ENCODE data around the gene ADAMTS3. TPM values are rescaled to one million over a fixed set of nuclear protein-coding genes. Genes with fewer than 3 reads are reported as not detected.

The ADAMTS3 gene
- total RNA-seq, 2 experiments from 2014 or later: not detected

- ATAC-seq (no peak), DNase-seq (no peak)
- TF ChIP-seq CTCF (IDR thresholded peaks at IDR 0.05): no peak
- Mint-ChIP-seq H3K27me3 (peaks cover 7% of the 10 kb centered on the region), H3K4me3 (no peak overlapping the region), H3K27ac (no peak overlapping the region), H3K36me3 (ENCODE audit: low read depth) (no peaks in the 10 kb centered on the region), H3K4me1 (ENCODE audit: low read depth) (no peaks in the 10 kb centered on the region), H3K9me3 (no peaks in the 10 kb centered on the region)
- POLR2A ChIA-PET: no interaction called here
- CTCF ChIA-PET: no interaction called here
- intact Hi-C loops (cut with micrococcal nuclease): no loop called here
Observed at GRCh38 chr4:72577211-72577610, 8.2 kb upstream of the ADAMTS3 start.

GRCh38 chr4:72571337-72571736 lies 2.3 kb upstream of the ADAMTS3 start:
- peaks cover 44% of the 10 kb centered on the region for H3K27me3 Mint-ChIP-seq
- ChIA-PET CTCF (no interaction called here), POLR2A (no interaction called here)
- TF ChIP-seq CTCF (IDR thresholded peaks at IDR 0.05): no peak
- H3K9me3 Mint-ChIP-seq: no peaks in the 10 kb centered on the region
- H3K4me1 Mint-ChIP-seq (ENCODE audit: low read depth): peaks cover 7% of the 10 kb centered on the region
- no peaks in the 10 kb centered on the region for H3K36me3 Mint-ChIP-seq (ENCODE audit: low read depth)
- ATAC-seq (no peak), DNase-seq (no peak)
- H3K4me3 Mint-ChIP-seq: no peak overlapping the region
- H3K27ac Mint-ChIP-seq: no peak overlapping the region
- intact Hi-C loops (cut with micrococcal nuclease): no loop called here

GRCh38 chr4:72569719-72570235 lies 756 bp upstream of the ADAMTS3 start:
- no peak for TF ChIP-seq CTCF (IDR thresholded peaks at IDR 0.05)
- ChIA-PET CTCF (no interaction called here), POLR2A (no interaction called here)
- H3K27me3 Mint-ChIP-seq: peaks cover 48% of the 10 kb centered on the region
- H3K4me1 Mint-ChIP-seq (ENCODE audit: low read depth): peaks cover 7% of the 10 kb centered on the region
- no peaks in the 10 kb centered on the region for H3K9me3 Mint-ChIP-seq
- no peak overlapping the region for H3K27ac Mint-ChIP-seq
- DNase-seq: no peak
- intact Hi-C loops (cut with micrococcal nuclease): no loop called here
- ATAC-seq: no peak
- no peak overlapping the region for H3K4me3 Mint-ChIP-seq
- H3K36me3 Mint-ChIP-seq (ENCODE audit: low read depth): no peaks in the 10 kb centered on the region

GRCh38 chr4:72567821-72568675 lies 973 bp downstream of the ADAMTS3 start:
- no peak overlapping the region for H3K27ac Mint-ChIP-seq
- intact Hi-C loops (cut with micrococcal nuclease): no loop called here
- ATAC-seq (peak; percentile 56), DNase-seq (peak; percentile 21)
- ChIA-PET CTCF (interaction anchor here (0.9 to 1.7 kb wide), 2 partner anchors 12 to 454 kb away, joined by 3 to 6 read pairs; no protein-coding TSS in a partner anchor), POLR2A (no interaction called here)
- H3K4me1 Mint-ChIP-seq (ENCODE audit: low read depth): peaks cover 7% of the 10 kb centered on the region
- H3K36me3 Mint-ChIP-seq (ENCODE audit: low read depth): no peaks in the 10 kb centered on the region
- peaks cover 50% of the 10 kb centered on the region for H3K27me3 Mint-ChIP-seq
- no peaks in the 10 kb centered on the region for H3K9me3 Mint-ChIP-seq
- TF ChIP-seq CTCF (IDR thresholded peaks at IDR 0.05): no peak
- peak overlapping the region; percentile 17 for H3K4me3 Mint-ChIP-seq

GRCh38 chr4:72567036-72567435 lies 2.0 kb downstream of the ADAMTS3 start:
- ChIA-PET CTCF (no interaction called here), POLR2A (no interaction called here)
- Mint-ChIP-seq H3K27me3 (peaks cover 47% of the 10 kb centered on the region), H3K36me3 (ENCODE audit: low read depth) (no peaks in the 10 kb centered on the region), H3K27ac (no peak overlapping the region), H3K4me3 (no peak overlapping the region), H3K4me1 (ENCODE audit: low read depth) (peaks cover 7% of the 10 kb centered on the region), H3K9me3 (no peaks in the 10 kb centered on the region)
- intact Hi-C loops (cut with micrococcal nuclease): no loop called here
- no peak for TF ChIP-seq CTCF (IDR thresholded peaks at IDR 0.05)
- ATAC-seq (no peak), DNase-seq (no peak)
